ENCODE data around the gene SEC22A.

Gene SEC22A

DNA sequence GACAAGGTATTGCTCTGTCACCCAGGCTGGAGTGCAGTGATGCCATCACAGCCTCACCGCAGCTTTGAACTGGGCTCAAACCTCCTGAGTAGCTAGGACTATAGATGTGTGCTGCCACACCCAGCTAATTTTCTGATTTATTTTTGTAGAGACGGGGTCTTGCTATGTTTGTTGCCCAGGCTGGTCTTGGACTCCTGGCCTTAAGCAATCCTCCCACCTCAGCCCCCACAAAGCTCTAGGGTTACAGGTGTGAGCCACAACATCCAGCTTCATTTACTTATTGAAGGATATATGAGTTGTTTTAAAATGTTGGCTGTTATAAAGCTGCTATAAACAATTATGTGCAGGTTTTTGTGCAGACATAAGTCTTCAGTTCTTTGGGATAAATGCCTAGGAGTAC lies 62.2 kb downstream of the SEC22A start:
- DNase-seq (ENCODE audit: low read depth, low spot score): no peak

DNA sequence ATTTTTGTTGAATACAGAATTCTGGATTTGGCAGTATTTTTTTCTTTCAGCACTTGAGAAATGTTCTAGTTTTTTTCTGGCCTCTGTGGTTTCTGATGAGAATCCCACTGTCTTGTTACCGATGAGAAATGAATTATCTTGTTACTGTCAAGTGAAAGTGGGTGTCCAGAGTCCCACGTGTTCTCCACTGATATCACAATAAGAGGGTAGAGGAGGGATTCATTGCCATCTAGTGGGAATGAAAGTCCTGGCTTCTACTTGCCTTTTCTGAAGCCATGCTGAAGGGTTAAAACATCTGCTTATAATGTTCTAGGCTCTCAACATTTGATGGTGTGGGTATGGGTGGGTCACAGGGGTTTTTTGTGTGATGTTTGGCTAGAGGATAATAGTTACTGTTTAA lies 66.1 kb downstream of the SEC22A start:
- DNase-seq (ENCODE audit: low read depth, low spot score): no peak

DNA sequence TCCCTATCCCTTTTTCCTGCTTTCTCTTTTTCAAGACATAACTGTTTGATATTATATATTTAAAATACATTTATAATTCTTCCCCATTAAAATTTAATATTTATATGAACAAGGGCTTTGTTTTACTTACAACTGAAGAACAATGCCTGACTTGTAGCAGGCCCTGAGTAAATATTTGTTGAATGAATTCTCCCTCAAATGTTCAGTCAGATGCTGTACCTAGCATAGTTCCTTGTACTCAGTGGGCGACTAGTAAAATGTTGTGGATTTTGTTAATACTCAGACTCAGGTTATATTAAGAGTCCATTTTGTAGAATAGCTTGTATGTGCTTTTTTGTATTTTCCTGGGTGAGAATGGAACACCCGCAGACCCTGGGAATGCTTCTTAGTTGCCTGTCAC lies 69.1 kb downstream of the SEC22A start:
- DNase-seq (ENCODE audit: low read depth, low spot score): no peak

DNA sequence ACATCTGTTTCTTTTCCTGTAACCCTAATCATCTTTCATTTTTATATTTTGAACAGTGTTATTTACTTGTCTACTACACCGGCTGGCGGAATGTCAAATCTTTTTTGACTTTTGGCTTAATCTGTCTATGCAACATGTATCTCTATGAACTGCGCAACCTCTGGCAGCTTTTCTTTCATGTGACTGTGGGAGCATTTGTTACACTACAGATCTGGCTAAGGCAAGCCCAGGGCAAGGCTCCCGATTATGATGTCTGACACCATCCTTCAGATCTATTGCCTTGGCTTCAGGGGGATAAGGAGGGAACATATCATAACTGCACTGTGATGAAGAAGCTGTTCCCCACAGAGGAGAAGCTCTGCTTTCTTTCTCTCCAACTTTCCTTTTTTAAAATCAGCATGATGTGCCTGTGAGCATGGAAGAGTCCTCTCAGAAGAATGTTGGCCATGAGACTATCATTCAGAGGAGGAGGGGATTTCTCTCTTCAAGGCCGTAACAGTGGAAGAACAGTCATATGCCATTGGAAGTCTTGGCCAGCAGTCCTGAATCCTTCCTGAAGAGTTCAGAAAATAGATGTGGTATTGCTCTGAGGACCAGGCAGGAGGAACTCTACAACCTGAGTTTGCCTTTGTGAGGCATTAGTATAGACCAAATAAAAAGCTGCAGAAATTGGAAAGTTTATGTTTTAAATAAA lies 69.9 kb downstream of the SEC22A start:
- no peak for DNase-seq (ENCODE audit: low read depth, low spot score)

DNA sequence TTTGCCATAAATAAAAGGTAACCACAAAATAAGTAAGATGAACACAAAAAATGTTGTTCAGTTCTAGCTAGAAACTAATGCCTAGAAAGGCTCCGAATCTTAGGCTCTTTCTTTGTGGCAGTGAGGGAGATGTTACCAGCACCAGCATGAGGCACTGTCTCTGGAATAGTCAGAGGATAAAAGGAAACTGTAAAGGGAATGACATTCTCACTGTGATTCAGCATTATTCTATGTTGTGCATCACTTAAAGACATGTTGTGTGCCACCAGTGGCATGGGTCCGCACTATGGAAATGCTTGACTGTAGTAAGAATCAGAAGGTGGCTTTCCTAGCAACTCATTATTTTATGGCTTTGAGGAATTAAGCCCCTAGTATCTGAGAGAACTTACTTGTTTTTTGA lies 70.8 kb downstream of the SEC22A start:
- DNase-seq (ENCODE audit: low read depth, low spot score): no peak

DNA sequence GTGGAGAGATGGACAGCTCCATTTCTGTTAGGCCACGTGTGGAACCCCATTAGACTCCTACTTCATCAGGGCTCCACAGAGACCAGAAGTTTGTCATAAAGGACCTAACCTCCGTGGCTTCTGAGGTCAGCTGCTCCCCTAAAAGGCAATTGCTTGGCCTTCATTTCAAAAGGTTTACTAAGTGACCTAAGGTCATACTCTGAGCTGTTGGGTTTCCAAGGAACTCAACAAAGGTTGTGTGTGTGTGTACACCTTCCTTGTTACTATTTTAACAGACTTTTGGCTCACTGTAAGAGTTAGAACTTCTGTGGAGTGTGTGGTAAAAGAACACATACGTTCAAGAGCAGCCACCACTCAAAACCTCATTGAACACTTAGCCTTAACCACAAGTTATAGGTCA lies 73.9 kb downstream of the SEC22A start:
- DNase-seq (ENCODE audit: low read depth, low spot score): no peak

DNA sequence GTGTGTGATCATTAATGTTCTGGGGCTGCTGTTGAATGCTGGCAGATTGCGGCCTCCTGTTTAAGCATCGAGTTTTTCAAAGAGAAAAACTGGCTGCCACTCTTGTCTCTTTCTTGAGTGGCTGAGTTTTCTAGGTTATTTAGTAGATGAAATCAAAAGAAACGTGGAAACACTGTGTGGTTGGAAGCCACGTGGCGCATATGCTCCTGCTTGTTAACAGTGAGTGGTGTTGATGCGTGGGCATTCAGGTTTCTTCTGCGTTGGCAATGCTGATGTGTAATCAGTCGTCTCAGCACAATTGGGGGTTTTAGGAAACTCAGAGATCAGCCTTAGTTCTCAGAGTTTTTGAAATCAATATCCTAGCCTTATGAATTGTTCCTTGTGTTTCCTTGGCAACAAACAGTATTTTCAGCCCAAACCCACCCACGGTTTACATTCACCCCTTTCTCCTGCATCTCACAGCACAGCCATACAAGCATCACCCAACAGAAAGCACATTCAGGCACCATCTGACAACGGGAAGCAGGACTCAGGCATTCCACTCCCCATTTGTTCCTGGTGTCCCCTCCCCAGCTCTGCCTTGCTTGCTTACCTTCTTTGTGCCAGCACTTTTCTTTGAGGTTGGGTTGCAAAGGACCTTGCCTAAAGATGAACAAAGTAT lies 74.7 kb downstream of the SEC22A start:
- no peak for DNase-seq (ENCODE audit: low read depth, low spot score)

DNA sequence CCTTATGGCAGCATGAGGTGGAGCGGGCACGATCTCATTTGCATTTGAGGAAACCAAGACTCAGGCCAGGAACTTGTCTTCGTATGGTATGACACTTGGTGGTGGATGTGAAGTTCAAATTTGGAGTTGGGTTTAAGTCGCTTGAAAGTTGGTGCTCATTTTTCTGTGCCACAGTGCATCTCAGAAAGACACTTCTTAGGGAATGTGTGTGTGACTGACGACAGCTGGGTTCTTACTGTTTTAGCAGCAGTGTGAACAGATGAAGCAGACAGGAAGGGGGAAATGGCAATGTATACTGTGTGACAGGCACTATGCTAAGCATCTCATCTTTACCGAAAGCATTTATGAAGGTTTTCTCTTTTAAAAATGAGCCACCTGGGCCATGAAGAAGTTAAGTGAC lies 75.4 kb downstream of the SEC22A start:
- no peak for DNase-seq (ENCODE audit: low read depth, low spot score)

DNA sequence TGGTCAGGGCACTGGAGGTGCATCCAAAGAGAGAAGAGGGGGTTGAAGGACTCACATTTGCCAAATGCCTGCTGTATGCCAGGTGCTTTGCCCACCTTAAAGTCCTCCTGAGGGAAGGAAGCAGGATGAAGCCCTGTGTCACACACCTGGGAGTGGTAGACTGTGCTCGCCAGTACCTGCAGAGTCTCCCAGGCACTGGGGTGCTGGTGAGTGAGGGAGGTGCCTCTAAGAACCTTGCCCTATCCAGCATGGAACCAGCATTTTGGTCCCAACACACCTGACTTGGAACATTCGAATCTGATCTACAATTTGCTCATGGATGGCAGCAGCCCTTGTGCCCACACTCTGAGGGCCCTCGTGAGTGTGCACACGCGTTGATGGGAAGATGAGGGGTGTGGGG lies 76.7 kb downstream of the SEC22A start:
- DNase-seq (ENCODE audit: low read depth, low spot score): no peak

DNA sequence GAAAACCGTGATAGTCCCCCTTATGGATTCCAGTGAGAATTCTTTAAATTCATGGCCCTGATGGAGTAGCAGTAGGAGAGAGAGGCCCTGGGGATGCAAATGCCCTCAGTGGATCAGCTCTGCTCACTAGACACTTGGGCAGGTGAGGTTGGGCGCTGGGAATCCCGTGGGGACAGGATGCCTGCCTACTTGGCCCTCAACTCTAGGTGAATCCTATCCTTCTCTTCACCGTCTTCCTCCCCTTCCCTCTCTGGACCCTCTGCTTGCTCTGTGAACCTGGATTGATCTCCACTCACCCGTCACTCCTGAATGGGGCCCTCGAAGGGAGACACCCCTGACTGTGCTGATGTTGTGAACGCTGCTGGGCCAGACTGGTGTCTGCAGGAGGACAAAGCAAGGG lies 77.4 kb downstream of the SEC22A start:
- no peak for DNase-seq (ENCODE audit: low read depth, low spot score)

DNA sequence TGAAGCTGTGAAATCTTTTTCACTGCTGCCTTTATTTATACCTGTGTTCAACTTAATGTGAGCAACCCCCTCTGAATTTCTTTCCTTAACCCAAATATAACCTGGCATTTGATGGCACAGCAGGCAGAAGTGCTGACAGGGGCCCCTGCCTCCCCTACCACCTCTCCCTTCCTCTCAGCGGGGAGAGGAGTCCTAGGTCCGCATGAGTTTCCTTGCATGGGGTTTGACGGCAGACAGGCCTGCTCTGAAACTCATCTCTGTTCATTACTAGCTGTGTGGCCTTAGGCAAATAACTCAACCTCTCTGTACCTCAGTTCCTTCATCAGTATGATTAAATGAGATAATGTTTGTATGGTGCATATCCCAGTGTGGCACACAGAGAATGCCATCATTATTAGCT lies 79.7 kb downstream of the SEC22A start:
- no peak for DNase-seq (ENCODE audit: low read depth, low spot score)

DNA sequence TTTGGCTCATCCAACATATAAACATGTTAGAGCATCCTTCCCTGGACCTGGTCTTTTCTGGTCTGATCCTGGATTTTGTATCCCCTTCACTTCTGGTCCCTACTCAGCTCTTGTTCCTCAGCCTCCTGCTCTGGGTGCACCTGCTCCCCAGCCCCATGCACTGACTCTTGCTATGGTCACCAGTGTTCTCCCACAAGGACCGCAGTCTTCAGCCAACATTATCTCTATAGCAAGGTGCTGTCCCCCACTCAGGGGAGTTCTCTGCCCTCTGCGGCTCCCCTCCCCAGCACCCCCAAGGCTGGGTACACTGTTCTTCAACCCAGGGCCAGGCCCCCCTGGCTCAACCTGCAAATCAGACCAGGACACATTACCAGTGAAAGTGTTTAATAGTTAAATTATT lies 80.2 kb downstream of the SEC22A start:
- no peak for DNase-seq (ENCODE audit: low read depth, low spot score)

DNA sequence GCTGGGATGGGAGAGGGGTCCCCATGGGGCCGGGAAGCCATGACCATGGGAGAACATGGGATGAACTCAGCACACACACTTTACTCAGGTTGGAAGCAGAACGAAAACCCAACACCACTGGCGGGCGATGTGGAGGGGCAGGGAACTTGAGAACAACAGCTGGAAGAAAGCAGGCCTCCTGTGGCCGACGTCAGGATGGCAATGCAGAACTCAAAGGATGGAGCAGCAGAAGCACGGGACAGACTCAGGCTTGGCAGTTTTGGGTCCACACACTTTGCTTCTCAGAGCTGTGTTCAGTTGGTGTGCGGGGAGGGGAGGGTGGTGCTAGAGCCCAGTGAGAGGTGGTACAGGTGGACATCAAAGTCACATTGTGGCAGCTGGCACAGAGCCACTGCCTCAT lies 80.7 kb downstream of the SEC22A start:
- DNase-seq (ENCODE audit: low read depth, low spot score): no peak

DNA sequence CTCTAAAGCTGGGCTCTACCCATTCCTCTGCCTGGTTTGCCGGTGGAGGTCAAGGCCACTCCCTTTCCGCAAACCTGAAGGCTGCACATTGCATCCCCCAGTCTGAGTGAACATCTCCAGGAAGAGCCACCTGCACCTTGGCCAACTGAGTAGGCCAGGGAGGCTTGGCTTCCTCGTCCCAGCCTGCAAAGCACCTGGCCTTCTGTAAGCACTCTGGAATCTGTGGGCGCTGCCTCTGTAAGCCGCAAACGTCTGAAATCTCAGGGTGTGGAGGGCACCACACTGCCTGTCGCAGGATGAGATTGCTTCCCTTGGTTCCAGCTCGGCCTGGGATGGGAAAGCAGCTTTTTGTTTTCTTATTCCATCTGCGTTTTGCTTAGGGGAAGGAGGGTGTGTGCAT lies 81.3 kb downstream of the SEC22A start:
- no peak for DNase-seq (ENCODE audit: low read depth, low spot score)

DNA sequence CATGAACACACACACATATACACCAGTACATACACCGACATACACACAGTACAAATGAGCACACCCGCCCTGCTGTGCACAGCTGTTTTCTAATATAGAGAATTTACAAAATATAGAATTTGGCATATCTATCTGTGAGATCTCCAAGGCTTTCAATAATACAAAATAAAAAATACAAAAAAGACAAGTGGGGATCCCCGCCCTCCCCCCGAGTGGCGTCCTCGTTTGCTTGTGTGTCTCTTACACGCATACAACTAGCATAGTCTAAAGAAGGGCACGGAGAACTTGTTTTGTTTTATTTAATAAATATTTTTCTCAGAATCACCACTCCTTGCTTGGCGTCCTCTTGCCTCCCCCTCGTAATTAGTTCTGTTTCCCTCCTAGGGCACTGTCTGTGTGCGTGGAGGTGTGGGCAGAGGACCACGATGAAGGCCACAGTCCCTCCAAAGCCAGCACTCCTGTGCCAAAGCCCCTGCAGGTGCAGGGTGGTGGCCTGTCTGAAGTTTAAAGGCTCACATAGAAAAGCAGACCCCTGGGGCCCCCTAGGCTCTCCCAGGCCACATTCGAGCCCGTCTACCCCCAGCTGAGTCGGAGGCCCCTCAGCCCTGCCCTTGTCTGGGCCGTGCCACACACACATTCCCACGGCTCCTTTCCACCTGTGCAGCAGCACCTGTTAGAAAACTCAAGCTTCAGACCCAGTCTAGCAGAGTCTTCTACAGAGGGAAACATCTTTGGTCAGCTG lies 82.1 kb downstream of the SEC22A start:
- DNase-seq (ENCODE audit: low read depth, low spot score): no peak

DNA sequence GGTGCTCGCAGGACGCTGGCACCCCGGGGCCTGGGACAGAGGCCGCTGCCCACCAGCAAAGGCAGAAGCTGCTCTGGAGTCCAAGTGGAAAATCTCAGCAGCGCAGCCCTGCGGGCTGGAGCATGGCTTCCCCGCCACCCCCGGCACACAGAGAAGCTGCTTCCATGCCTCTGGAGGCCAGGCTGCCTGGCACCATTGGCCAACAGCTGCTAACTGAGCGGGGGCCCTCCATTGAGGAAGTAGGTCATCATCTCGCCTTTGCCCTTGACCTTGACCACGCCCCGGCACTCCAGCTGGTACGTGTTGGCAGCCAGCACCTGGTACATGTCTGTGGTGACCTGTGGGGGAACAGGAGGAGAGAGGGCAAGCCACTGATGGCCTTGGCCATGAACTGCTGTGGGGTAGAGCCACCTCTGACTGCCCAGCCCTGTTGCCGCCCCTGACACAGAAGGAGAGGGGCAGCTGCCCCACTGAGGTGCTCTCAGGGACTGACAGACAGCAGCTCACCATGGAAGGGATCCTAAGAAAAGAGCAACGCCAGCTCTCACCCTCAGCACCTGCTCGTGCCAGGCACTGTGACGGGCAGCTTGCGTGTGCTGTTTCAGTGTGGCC lies 82.8 kb downstream of the SEC22A start:
- no peak for DNase-seq (ENCODE audit: low read depth, low spot score)

DNA sequence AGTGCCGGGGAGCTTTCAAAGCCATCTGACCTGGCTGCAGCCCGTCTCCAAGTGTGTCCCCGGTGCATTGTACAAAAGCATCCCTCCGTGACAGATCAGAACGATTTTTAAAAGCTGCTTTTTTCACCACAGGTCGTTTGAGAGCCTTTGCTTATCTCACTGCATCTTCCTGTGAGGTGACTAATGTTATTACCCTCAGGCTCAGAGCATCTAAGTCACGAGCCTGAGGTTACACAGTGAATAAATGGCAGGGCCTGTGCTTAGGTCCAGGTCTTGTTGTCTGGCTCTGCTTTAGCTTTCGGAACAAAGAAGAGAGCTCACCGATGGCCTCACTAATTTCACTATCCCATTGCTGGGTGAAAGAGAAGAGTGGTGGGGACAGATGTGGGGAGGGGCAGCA lies 83.3 kb downstream of the SEC22A start:
- DNase-seq (ENCODE audit: low read depth, low spot score): no peak

DNA sequence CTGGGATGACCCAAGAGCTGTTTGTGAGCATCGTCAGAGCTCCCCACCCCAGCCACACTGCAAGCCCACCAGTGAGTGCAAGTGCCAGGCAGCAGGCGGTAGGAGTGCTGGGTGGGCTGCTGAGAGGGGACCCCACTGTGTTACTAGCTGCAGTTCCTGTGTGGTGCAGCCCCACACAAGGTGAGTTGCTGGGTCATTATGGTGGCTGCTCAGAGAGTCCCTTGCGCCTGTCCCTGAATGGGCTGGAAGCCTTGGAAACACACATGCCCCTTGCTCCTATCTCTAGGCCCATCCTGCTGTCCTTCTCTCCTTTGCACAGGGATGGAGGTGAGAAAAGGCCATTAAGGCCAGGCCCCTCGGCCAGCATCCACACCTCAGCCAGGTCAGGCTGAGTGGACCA lies 83.7 kb downstream of the SEC22A start:
- DNase-seq (ENCODE audit: low read depth, low spot score): no peak

DNA sequence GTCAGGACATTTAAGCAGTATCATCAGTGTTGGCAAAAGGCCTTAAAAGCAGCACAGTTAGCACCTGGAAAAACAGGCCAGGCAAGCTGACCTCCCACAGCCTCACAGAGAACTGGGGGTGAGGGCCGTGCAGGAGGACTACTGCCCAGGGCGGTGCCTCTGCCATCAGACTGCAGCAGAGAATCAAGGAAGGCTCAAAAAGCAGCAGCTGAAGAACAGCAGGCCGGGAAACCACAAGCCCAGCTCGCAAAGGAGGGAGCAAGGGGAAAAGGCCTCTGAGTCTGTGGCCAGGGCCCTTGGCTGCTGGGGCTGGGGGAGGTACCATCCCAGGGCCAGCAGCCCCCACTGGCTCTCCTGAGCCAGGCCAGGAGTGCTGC lies 84.2 kb downstream of the SEC22A start:
- DNase-seq (ENCODE audit: low read depth, low spot score): no peak

DNA sequence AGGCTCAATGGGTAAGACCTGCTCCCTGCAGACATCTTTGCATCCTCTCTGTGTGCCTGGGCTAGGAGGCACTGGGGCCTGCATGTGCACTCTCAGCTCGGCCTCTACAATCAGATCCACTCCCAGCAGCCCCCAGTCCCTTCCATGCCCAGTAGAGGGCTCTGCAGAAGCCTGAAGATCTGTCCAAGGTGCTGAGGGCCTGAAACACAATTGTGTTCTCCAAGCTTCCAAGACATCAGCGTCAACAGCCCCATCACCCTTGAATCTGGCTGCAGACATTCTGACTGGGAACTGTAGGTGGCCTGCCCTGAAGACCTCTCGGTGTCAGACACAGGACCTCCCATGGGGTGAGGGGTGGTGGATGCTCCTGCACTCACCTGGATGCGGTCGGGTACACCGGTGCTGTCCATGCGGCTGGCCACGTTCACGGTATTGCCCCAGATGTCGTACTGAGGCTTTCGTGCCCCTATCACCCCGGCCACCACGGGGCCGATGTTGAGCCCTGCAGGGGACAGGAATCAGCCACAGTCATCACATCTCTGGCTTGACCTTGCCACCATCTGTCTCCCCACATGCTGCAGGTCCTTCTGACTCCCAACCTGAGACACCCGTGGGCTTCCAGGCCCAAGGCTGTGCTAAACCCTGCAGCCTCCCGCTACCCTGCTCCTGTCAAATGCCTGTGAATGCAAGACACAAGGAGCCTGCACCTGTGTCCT lies 84.7 kb downstream of the SEC22A start:
- no peak for DNase-seq (ENCODE audit: low read depth, low spot score)

DNA sequence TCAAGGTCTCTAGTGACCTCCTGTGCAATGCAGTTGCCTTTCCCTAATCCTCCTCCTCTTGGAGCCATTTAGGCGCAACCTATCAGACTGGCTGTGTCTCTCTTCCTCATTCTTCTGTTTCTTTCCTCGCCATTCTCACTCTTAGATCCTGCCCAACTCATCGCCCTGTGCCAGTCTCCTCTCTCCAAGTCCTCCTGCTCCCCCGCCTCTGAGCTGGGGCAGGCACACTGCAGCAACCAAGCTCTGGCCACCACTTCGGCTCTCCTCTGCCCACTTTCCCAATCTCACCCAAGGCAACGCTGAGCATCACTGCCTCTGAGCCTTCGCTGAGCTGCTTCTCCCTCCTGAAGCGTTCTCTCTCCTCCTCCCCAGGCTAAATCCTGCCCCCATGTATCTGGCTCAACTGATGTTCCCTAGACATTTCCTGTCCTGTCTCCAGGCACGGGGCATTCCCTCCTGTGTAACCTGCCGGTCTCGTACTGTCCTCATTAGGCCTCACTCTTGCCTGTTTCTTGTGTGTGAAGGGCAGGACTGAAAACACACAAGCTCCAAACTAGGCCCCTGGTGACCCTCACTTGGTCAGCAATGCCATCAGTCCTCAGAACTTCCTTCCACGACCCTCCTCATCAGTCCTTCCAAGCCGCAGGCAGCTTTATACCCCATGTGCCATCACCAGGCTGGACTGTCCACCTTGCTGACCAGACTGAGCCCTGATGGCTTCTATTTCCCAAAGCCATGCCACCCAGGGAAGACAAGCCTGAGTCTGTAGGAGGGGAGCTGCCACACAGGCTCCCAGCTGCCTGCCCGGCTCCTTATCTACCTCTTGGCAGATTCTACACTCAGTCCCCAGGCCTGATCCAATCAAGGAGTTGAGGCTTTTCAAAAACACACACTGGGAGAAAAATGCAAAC lies 85.6 kb downstream of the SEC22A start:
- DNase-seq (ENCODE audit: low read depth, low spot score): no peak

Data from activated naive CD8-positive, alpha-beta T cell treated with anti-CD3 and anti-CD28 coated beads, Interleukin-2, amount 50 U/mL, for 16 hours (primary cell).